ENCODE results near the gene C14orf93. TPM values are rescaled to one million over a fixed set of nuclear protein-coding genes. Genes with fewer than 3 reads are reported as not detected.

Gene C14orf93
- total RNA-seq, 1 experiment from 2014 or later: 9.9 TPM

- Histone ChIP-seq H3K27ac (ENCODE audit: low read depth, low read length, poor library complexity, severe bottlenecking) (no peak overlapping the region), H3K27me3 (replicated peaks; ENCODE audit: insufficient read depth, low read depth, low read length, poor library complexity) (no peaks in the 10 kb centered on the region), H3K4me3 (ENCODE audit: low read depth, low read length, poor library complexity, severe bottlenecking) (no peak overlapping the region), H3K4me1 (ENCODE audit: insufficient read depth, low read length, poor library complexity, severe bottlenecking) (peaks cover 20% of the 10 kb centered on the region), H3K36me3 (ENCODE audit: insufficient read depth, low read length, poor library complexity, severe bottlenecking) (no peaks in the 10 kb centered on the region), H3K9me3 (ENCODE audit: low read depth, low read length, poor library complexity, severe bottlenecking) (no peaks in the 10 kb centered on the region)
- no peak for DNase-seq (ENCODE audit: low spot score)
- intact Hi-C loops (cut with micrococcal nuclease; ENCODE audit: unreplicated experiment): loop anchor here (5.0 kb wide), 1 partner anchor 195 kb away; no protein-coding TSS in a partner anchor
- no TSS peak for BruUV-seq (replicated peaks)
- TF ChIP-seq CTCF (conservative IDR thresholded peaks at IDR 0.05; ENCODE audit: low read depth, low read length) (no peak), EZH2 (IDR thresholded peaks at IDR 0.05; ENCODE audit: borderline replicate concordance, low read depth, low read length, poor library complexity, severe bottlenecking) (no peak)
- ChIA-PET CTCF (interaction anchor here (0.6 kb wide), 1 partner anchor 15 kb away, joined by 5 read pairs; no protein-coding TSS in a partner anchor), POLR2A (ENCODE audit: low non-redundant PET) (no interaction called here)
These were observed 18.1 kb downstream of the C14orf93 start for GRCh38 chr14:22991852-22992251.

- Histone ChIP-seq H3K4me1 (ENCODE audit: insufficient read depth, low read length, poor library complexity, severe bottlenecking) (no peaks in the 10 kb centered on the region), H3K27ac (ENCODE audit: low read depth, low read length, poor library complexity, severe bottlenecking) (no peak overlapping the region), H3K9me3 (ENCODE audit: low read depth, low read length, poor library complexity, severe bottlenecking) (no peaks in the 10 kb centered on the region), H3K36me3 (ENCODE audit: insufficient read depth, low read length, poor library complexity, severe bottlenecking) (no peaks in the 10 kb centered on the region), H3K27me3 (replicated peaks; ENCODE audit: insufficient read depth, low read depth, low read length, poor library complexity) (no peaks in the 10 kb centered on the region), H3K4me3 (ENCODE audit: low read depth, low read length, poor library complexity, severe bottlenecking) (no peak overlapping the region)
- ChIA-PET CTCF (interaction anchor here (0.9 to 1.9 kb wide), 10 partner anchors 8 to 164 kb away, joined by 3 to 65 read pairs (median 12); partner anchors contain the start of gene CDH24), POLR2A (ENCODE audit: low non-redundant PET) (no interaction called here)
- intact Hi-C loops (cut with micrococcal nuclease; ENCODE audit: unreplicated experiment): loop anchor here (2.0 kb wide), 1 partner anchor 122 kb away; no protein-coding TSS in a partner anchor
- TF ChIP-seq CTCF (conservative IDR thresholded peaks at IDR 0.05; ENCODE audit: low read depth, low read length) (no peak), EZH2 (IDR thresholded peaks at IDR 0.05; ENCODE audit: borderline replicate concordance, low read depth, low read length, poor library complexity, severe bottlenecking) (no peak)
- BruUV-seq (replicated peaks): no TSS peak
- no peak for DNase-seq (ENCODE audit: low spot score)
These were observed 22.7 kb downstream of the C14orf93 start for GRCh38 chr14:22987291-22987690.

GRCh38 chr14:22986508-22987054 is 23.4 kb downstream of the C14orf93 start:
- Histone ChIP-seq H3K36me3 (ENCODE audit: insufficient read depth, low read length, poor library complexity, severe bottlenecking) (no peaks in the 10 kb centered on the region), H3K27me3 (replicated peaks; ENCODE audit: insufficient read depth, low read depth, low read length, poor library complexity) (no peaks in the 10 kb centered on the region), H3K27ac (ENCODE audit: low read depth, low read length, poor library complexity, severe bottlenecking) (no peak overlapping the region), H3K4me1 (ENCODE audit: insufficient read depth, low read length, poor library complexity, severe bottlenecking) (no peaks in the 10 kb centered on the region), H3K4me3 (ENCODE audit: low read depth, low read length, poor library complexity, severe bottlenecking) (no peak overlapping the region), H3K9me3 (ENCODE audit: low read depth, low read length, poor library complexity, severe bottlenecking) (no peaks in the 10 kb centered on the region)
- ChIA-PET POLR2A (ENCODE audit: low non-redundant PET) (no interaction called here), CTCF (interaction anchor here (0.6 to 1.9 kb wide), 29 partner anchors 8 to 201 kb away, joined by 3 to 65 read pairs (median 6); partner anchors contain the start of genes ACIN1, CDH24, HAUS4 and PRMT5)
- intact Hi-C loops (cut with micrococcal nuclease; ENCODE audit: unreplicated experiment): loop anchor here (1.0 to 2.0 kb wide), 3 partner anchors 68 to 122 kb away; no protein-coding TSS in a partner anchor
- no TSS peak for BruUV-seq (replicated peaks)
- peak; percentile 87 for DNase-seq (ENCODE audit: low spot score)
- TF ChIP-seq CTCF (conservative IDR thresholded peaks at IDR 0.05; ENCODE audit: low read depth, low read length) (peak; percentile 91), EZH2 (IDR thresholded peaks at IDR 0.05; ENCODE audit: borderline replicate concordance, low read depth, low read length, poor library complexity, severe bottlenecking) (no peak)
